EL (cell line): Measurements from ENCODE around the gene CHKA.

Source experiments
- DNase-seq: peaks from one replicate; pipeline ENCODE4 v3.0.0-alpha.2; 2016

CHKA gene

GRCh38 chr11:68012044-68012842 is 108.9 kb downstream of the CHKA start:
- DNase-seq = no peak

GRCh38 chr11:68011051-68011943 is 109.9 kb downstream of the CHKA start:
- no peak for DNase-seq

- DNase-seq = peak; percentile 94
These were observed 110.8 kb downstream of the CHKA start, which contains the start of gene ALDH3B1 for GRCh38 chr11:68010090-68011041. Gene ALDH3B1, plus strand, starts transcription at chr11:68010327. Its CDS starts 4,971 bp downstream, at chr11:68015298.

DNA sequence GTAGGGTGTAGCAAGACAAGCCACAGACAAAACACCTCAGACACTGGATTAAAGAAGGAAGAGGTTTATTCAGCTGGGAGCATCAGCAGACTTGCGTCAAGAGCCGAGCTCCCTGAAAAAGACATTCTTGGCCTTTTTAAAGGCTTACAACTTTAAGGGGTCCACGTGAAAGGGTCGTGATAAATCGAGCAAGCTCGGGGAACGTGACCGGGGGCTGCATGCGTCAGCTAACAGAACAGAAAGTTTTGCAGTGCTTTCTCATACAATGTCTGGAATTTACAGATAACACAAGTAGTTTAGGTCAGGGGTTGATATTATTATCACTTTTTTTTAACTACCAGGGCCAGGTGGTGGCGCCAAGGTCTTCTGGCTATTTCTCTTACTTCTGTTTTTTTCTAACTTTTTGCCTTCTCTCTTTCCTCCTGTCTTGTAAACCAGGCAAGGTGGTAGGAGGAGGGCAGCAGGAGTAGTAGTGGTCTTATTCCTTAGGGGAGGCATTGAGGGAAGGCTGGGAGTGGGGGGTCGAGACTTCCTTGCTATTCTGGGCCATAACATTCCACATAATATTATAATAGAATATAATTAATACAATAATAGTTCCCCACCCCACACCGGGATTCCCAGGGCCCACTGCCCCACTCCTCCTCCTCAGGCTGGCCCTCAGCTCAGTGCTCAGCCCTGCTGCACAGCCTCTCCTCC is 111.6 kb downstream of the CHKA start:
- peak; percentile 38 for DNase-seq

DNA sequence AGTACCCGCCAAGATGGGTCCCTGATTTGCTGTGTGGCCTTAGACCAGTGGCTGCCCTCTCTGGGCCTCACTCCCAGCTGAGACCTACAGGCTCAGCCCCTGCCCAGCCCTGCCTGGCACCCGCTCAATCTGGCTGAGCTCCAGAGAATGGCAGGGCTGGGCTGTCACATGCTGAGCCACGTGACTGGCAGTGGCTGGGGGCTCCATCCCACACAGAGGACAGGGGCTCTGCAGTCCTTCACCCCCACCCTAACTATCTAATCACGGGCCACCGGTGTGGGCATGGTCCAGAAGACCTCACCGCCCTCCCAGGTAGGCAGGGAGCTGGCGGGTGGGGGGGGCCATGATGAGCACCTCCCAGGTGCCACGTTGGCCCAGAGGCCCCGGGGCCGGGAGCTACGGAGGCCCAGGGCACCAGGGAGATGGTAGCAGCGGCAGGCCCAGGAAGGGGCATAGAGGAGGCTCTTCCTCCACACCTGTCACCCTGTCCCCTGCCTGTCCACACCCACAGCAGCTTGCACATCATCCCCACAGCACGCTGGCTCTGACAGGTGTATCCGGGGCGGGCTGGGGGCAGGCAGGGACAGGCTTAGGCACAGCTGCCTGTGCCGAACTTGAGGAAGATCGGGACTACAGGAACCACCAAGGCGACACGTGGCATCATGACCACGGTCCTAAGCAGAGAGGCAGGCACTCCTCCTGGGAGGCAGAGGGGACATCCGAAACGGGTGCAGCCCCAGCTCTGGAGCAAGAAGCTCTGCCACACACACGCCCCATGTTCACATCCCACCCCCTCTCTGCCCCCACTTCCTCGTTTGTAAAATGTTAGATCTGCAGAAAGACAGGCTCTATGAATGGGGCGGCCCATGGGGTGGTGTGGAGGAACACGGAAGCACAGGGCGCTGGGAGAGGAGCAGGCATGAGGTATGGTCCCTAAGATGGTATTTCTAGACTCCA is 112.5 kb downstream of the CHKA start:
- DNase-seq = no peak

DNA sequence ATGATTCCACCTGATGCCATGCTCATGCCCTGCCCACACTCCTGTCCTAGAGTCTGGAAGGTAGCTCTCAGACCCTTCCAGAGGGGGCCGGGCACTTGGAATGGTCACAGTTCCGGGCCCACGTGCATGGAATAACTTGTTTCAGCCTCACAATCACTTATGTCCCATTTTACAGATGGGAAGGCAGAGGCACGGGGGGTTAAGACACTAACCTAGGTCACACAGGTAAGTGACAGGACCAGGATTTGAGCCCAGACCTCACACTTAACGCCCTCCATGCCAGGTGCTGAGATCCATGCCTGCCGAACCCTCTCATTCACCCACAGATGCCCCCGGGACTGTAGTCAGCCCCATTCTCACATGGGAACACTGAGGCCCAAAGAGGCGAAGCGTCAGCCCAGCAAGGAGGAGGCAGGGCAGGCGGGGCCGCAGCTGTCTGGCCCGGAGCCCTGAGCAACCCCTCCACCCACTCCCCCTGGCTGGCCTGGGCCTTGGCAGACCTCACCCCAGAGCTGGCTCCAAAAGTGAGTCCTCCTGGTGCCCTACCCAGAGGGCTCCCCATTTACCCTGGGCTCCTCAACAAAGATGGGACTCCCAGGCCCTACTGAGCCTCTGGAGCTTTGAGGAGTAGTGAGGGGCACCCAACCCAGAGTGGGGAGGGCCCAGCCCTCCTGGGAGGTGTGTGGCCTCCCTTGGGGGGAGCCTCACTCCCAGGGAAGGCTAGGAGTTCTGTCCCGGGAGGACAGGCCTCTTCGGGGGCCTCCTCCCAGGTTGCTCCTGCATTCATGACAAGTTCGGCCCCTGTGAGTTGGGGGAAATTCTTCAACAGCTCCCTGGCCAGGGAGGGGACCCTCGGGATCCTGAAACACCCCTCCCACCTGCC is 113.4 kb downstream of the CHKA start:
- DNase-seq = no peak

- DNase-seq = no peak
These were observed 114.5 kb downstream of the CHKA start for GRCh38 chr11:68006606-68007166.

GRCh38 chr11:68004551-68005335 is 116.4 kb downstream of the CHKA start:
- DNase-seq = no peak

GRCh38 chr11:68003846-68004550 is 117.2 kb downstream of the CHKA start, which contains the start of gene UNC93B1:
Gene UNC93B1, minus strand, starts transcription at chr11:68004097. Its CDS starts 54 bp downstream, at chr11:68004043.
- DNase-seq = peak; percentile 88

DNA sequence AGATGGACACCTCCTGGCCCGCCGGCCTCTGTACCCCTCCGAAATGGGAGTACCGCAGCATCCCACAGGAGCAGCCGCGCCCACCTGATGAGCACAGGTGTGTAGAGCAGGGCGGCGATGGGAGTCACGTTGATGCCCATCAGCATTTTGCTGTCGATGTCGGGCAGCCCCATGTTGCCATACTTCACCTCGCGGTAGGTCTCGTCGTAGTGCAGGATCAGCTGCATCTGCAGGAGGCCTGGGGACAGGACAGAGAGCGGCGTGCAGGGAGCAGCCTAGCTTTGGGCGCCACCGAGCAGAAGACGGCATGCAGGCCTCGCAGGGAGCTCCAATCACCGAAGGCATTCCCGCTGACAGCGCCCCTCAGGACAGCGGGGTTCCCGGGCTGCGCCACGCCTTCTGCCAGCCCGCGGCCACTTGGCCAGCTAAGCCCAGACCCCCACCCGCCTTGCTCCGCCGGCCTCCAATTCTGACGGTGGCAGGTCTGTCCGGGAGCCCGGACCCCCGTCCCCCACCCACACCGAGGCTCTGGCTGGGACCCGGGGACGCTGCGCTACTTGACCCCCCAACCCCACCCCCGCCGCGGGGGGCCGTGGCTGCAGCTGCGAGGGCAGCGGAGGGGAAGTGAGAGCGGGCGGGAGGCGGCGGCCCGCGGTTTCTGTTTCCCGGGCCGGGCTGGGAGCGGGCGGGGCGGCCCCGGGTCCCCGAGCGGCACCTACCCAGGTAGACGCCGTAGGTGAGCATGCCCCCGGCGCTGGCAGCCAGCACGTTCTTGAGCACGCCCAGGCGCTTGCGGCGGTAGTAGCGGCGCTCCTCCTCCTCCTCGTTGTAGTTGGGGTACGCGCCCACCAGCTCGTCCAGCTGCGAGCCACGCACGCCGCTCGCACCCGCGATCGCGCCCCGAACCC is 118.0 kb downstream of the CHKA start:
- no peak for DNase-seq
